HL-60 (cell line): ENCODE results near the gene ZFP92.

Source experiments
- GABPA ChIP-seq: IDR thresholded peaks from 2 replicates; pipeline ENCODE4 v1.6.1; 2012; ENCODE audit warnings: low read depth
- POLR2AphosphoS5 ChIP-seq: IDR thresholded peaks from 2 replicates; pipeline ENCODE4 v1.6.1; 2012; ENCODE audit warnings: low read depth
- SPI1 ChIP-seq: IDR thresholded peaks from 2 replicates; pipeline ENCODE4 v1.6.1; 2012; ENCODE audit warnings: low read depth, mild to moderate bottlenecking, borderline replicate concordance
- TF ChIP-seq, protein P1 (sequence below): IDR thresholded peaks from one replicate; pipeline ENCODE4 v1.5.1; 2011; ENCODE audit warnings: low read length, control low read depth, inconsistent platforms; ENCODE audit not compliant: insufficient read depth
- TF ChIP-seq, protein P2 (sequence below): IDR thresholded peaks from 2 replicates; pipeline ENCODE4 v1.6.1; 2012; ENCODE audit warnings: low read depth; ENCODE audit not compliant: insufficient replicate concordance

DNA sequence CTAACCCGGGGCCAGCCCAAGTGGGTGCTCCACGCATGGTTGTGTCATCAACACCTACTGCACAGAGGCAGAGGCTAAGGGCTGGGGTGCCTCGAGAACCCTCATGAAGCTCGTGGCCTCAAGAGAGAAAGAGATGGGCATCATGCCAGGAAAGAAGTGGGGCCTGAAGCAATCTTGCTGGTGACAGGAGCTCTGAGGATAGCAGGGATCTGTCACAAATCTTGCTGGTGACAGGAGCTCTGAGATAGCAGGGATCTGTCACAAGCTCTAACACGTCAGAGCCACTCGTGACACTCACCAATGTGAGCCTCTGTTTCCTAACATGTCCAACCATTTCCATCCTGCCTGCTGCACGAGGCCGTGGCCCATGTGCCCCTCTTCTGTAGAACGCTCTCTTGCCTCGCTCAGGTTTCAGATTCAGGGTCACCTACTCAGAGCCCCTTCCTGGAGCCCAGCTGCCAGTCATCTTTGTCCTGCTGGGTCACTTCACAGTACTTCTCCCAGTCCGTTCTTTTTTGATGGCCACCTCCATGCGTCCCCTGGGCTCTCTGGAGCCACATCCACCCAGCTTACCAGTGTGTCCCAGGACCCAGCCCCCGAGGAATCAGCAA is 31.2 kb upstream of the ZFP92 start:
- TF ChIP-seq, protein P1, sequence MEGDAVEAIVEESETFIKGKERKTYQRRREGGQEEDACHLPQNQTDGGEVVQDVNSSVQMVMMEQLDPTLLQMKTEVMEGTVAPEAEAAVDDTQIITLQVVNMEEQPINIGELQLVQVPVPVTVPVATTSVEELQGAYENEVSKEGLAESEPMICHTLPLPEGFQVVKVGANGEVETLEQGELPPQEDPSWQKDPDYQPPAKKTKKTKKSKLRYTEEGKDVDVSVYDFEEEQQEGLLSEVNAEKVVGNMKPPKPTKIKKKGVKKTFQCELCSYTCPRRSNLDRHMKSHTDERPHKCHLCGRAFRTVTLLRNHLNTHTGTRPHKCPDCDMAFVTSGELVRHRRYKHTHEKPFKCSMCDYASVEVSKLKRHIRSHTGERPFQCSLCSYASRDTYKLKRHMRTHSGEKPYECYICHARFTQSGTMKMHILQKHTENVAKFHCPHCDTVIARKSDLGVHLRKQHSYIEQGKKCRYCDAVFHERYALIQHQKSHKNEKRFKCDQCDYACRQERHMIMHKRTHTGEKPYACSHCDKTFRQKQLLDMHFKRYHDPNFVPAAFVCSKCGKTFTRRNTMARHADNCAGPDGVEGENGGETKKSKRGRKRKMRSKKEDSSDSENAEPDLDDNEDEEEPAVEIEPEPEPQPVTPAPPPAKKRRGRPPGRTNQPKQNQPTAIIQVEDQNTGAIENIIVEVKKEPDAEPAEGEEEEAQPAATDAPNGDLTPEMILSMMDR = no peak
- TF ChIP-seq GABPA (no peak), POLR2AphosphoS5 (no peak), SPI1 (no peak)
- TF ChIP-seq, protein P2, sequence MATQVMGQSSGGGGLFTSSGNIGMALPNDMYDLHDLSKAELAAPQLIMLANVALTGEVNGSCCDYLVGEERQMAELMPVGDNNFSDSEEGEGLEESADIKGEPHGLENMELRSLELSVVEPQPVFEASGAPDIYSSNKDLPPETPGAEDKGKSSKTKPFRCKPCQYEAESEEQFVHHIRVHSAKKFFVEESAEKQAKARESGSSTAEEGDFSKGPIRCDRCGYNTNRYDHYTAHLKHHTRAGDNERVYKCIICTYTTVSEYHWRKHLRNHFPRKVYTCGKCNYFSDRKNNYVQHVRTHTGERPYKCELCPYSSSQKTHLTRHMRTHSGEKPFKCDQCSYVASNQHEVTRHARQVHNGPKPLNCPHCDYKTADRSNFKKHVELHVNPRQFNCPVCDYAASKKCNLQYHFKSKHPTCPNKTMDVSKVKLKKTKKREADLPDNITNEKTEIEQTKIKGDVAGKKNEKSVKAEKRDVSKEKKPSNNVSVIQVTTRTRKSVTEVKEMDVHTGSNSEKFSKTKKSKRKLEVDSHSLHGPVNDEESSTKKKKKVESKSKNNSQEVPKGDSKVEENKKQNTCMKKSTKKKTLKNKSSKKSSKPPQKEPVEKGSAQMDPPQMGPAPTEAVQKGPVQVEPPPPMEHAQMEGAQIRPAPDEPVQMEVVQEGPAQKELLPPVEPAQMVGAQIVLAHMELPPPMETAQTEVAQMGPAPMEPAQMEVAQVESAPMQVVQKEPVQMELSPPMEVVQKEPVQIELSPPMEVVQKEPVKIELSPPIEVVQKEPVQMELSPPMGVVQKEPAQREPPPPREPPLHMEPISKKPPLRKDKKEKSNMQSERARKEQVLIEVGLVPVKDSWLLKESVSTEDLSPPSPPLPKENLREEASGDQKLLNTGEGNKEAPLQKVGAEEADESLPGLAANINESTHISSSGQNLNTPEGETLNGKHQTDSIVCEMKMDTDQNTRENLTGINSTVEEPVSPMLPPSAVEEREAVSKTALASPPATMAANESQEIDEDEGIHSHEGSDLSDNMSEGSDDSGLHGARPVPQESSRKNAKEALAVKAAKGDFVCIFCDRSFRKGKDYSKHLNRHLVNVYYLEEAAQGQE = no peak
